GM12873 (cell line): ENCODE results near the gene ATG5.

Experiments
- TF ChIP-seq, protein P1 (sequence below): IDR thresholded peaks from 2 replicates; pipeline ENCODE4 v1.5.1; 2012; ENCODE audit warnings: low read depth, mild to moderate bottlenecking, moderate library complexity, low read length, control low read depth; ENCODE audit not compliant: insufficient read depth; ENCODE audit errors: missing control alignments

ATG5 gene

DNA sequence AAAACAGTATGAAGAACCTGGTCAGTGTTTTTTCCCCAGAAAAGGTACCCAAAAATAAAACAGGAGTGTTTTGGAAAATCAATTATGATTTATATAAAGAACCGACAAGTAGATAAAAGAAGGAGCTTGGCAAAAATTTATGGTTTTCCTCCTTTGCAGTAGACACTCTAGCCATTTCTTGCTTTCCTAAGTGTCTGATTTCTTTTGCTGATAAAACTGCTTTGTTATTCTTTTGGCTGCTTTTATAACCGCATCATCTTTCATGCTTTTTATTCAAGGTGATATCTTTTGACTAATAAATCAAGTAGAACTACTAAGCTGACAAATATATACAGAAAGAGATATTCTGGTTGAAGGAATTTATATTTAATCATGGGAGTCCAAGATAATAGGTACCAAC lies 16.6 kb downstream of the ATG5 start:
- TF ChIP-seq, protein P1, sequence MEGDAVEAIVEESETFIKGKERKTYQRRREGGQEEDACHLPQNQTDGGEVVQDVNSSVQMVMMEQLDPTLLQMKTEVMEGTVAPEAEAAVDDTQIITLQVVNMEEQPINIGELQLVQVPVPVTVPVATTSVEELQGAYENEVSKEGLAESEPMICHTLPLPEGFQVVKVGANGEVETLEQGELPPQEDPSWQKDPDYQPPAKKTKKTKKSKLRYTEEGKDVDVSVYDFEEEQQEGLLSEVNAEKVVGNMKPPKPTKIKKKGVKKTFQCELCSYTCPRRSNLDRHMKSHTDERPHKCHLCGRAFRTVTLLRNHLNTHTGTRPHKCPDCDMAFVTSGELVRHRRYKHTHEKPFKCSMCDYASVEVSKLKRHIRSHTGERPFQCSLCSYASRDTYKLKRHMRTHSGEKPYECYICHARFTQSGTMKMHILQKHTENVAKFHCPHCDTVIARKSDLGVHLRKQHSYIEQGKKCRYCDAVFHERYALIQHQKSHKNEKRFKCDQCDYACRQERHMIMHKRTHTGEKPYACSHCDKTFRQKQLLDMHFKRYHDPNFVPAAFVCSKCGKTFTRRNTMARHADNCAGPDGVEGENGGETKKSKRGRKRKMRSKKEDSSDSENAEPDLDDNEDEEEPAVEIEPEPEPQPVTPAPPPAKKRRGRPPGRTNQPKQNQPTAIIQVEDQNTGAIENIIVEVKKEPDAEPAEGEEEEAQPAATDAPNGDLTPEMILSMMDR, result no peak

DNA sequence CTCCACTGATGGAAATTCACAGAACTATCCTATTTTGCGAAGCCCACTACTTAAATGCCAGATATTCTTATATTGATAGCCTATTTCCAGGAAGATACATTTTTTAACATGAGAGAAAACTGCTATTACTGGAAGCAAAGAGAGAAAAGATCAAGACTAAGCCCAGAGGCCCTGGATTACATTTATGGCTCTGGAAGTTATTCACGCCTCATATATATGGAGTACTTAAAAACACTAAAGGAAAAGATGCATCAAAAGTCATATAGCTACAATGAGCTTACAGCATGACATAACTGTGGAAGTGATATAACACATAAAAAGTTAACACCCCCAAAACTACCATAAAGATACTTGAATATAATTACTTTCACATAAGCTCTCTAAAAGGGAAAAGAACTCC lies 19.8 kb downstream of the ATG5 start:
- TF ChIP-seq, protein P1, result no peak

DNA sequence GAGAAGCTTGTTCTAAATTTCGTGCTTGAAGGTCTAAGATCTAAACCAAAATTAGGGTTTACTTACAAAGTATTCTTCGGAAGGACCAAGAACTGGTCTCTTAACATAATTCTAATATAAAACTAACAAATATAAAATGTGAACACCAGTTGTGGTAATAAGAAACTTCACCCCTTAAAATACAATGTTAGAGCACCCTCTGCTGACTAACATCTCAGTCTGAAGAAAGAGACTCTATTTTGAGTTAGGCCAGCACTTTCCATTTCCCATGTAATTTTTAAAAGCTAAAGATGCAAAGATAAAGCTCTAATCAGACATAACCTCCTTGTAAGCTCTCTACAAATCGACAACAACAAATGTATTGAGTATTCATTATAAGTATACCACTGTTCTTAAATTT lies 24.6 kb downstream of the ATG5 start:
- TF ChIP-seq, protein P1, result peak; percentile 34

DNA sequence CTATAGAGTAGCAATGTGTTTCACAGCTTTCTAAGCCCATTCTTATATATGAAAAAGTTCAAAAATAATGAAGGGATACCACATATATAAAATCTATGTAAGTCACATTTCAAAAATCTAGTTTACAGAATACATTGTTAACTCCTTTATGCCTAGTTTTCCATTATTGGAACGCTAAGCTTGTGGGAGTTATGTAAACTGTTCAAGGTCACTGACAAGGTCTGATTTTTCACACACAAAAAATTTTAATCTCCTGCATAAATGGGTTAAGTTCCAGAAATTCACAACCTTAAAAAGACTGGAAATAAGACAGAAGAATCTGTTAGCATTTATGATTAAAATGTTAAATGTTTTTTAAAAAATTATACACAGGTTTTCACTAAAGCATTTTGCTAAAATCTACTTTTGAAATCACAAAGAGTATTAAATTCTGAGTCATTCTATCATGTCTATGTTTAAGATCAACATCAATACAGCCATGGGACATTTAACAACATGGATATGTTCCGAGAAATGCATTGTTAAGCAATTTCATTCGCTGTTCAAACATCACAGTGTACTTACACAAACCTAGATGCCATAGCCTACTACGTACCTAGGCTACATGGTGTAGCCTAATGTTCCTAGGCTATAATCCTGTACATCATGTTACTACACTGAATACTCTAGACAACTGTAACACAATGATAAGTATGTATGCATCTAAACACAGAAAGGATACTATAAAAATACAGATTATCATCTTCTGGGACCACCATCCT lies 25.4 kb downstream of the ATG5 start:
- TF ChIP-seq, protein P1, result no peak

DNA sequence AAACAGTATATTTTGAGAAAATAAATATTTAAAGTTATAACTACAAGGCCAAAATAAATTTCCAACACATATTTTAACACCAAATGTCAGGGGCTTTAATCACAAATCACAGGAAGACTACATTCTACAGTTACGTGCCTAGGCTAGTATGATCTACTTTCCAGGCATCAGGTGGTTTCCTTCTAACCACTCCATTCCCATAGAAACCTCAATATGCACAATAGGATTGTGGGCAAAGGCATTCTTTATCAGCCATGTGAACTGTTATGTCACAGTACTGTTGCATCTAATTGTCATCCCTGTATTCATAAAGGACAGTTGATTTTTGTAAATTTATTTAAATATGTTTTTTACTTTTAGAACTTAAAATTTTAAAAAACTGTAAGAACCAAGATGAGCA lies 32.4 kb downstream of the ATG5 start:
- TF ChIP-seq, protein P1, result no peak

DNA sequence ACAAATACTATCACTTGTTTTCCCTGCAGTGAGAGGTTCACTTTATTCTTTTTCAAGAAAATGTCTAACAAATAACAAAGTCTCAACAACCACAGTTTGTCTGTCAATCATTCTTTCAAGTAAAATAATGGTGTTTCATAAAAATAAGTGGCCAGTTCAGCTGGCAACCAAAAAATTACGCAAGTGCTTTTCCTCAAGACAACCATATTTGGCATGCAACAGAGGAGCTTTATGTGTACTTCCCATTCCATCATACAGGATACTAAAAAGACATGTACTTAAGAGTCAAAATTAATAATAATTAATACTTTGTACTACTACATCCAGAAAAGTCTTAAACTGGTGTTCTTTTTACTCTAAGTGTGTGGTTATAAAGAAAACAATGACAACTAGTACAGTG lies 34.6 kb downstream of the ATG5 start:
- TF ChIP-seq, protein P1, result no peak

DNA sequence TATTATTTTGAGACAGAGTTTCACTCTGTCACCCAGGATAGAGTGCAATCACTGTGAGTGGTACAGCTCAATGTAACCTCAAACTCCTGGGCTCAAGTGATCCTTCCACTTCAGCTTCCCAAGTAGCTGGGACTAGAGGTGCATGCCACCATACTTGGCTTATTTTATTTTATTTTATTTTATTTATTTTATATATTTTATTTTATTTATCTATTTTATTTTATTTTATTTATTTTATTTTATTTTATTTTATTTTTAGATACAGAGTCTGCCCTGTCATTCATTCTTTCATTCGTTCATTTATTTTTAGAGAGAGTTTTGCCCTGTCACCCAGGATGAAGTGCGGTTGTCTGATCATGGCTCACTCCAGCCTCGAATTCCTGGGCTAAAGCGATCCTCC lies 35.5 kb downstream of the ATG5 start:
- TF ChIP-seq, protein P1, result no peak
